Hepatocyte (in vitro differentiated cells): ENCODE measurements around the gene NDUFB7.

ENCODE experiments used
- CTCF ChIP-seq: fragments of 200-600 bp; sonication (generic); IDR thresholded peaks from 2 replicates; pipeline ENCODE4 v1.5.1; 2016; ENCODE audit warnings: antibody characterized with exemption, mild to moderate bottlenecking; ENCODE audit not compliant: poor library complexity
- EZH2phosphoT487 ChIP-seq: fragments of 200-600 bp; sonication (generic); IDR thresholded peaks from one replicate; pipeline ENCODE4 v1.6.1; 2018; ENCODE audit warnings: antibody characterized with exemption, mild to moderate bottlenecking, low read depth, moderate library complexity; ENCODE audit not compliant: unreplicated experiment, severe bottlenecking

GRCh38 chr19:14558370-14559066 lies 13.3 kb downstream of the NDUFB7 start:
- TF ChIP-seq CTCF (no peak), EZH2phosphoT487 (no peak)
